ENCODE results near the gene PSMD3. TPM values are rescaled to one million over a fixed set of nuclear protein-coding genes. Genes with fewer than 3 reads are reported as not detected.
"Not testable (repeated sequence)": the region's sequence is repeated elsewhere in the genome, so short reads cannot be mapped to it uniquely, and the experiment has no call there.

PSMD3 gene
- total and polyA plus RNA-seq, 9 donors = 48.2 to 88.4 (median 73.4) TPM

DNA sequence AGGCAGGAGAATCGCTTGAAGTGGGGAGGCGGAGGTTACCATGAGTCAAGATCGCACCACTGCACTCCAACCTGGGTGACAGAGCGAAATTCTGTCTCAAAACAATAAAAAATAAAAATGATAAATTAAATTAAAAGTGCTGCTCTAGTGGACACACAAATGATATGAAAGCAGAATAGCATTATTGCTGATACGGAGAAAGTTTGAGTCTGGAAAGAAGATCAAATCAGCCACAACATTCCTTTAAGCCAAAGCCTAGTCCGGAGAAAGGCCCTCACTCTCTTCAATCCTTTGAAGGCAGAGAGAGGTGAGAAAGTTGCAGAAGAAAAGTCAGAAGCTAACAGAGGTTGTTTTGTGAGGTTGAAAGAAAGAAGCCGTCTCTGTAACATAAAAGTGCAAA, 19.6 kb downstream of the PSMD3 start:
- Histone ChIP-seq H3K4me3 (no peak overlapping the region), H3K36me3 (no peaks in the 10 kb centered on the region), H3K27ac (no peak overlapping the region), H3K9me3 (no peaks in the 10 kb centered on the region), H3K27me3 (no peaks in the 10 kb centered on the region), H3K4me1 (ENCODE audit: insufficient read depth) (no peaks in the 10 kb centered on the region)
- 76 to 81% (median 77%) methylated on average over 7 of the region's 7 CpGs for WGBS, 3 donors
- no peak for DNase-seq
- TF ChIP-seq EP300 (IDR thresholded peaks at IDR 0.05) (no peak), POLR2A (IDR thresholded peaks at IDR 0.05) (no peak)
- TF ChIP-seq, protein P1, sequence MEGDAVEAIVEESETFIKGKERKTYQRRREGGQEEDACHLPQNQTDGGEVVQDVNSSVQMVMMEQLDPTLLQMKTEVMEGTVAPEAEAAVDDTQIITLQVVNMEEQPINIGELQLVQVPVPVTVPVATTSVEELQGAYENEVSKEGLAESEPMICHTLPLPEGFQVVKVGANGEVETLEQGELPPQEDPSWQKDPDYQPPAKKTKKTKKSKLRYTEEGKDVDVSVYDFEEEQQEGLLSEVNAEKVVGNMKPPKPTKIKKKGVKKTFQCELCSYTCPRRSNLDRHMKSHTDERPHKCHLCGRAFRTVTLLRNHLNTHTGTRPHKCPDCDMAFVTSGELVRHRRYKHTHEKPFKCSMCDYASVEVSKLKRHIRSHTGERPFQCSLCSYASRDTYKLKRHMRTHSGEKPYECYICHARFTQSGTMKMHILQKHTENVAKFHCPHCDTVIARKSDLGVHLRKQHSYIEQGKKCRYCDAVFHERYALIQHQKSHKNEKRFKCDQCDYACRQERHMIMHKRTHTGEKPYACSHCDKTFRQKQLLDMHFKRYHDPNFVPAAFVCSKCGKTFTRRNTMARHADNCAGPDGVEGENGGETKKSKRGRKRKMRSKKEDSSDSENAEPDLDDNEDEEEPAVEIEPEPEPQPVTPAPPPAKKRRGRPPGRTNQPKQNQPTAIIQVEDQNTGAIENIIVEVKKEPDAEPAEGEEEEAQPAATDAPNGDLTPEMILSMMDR (IDR thresholded peaks at IDR 0.05) = no peak
- intact Hi-C loops (cut with DNase I) = no loop called here

DNA sequence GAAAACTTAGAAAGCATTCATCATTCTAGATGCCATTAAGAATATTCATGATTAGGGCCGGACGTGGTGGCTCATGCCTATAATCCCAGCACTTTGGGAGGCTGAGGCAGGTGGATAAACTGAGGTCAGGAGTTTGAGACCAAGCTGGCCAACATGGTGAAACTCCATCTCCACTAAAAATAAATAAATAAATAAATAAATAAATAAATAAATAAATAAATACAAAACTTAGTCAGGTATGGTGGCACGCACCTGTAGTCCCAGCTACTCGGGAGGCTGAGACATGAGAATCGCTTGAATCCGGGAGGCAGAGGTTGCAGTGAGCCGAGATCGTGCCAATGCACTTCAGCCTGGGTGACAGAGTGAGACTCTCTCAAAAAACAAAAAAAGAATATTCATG, 20.7 kb downstream of the PSMD3 start:
- H3K27ac ChIP-seq; DNase-seq; intact Hi-C loops (cut with DNase I); H3K36me3 ChIP-seq; H3K27me3 ChIP-seq; H3K4me3 ChIP-seq; H3K9me3 ChIP-seq; H3K4me1 ChIP-seq (ENCODE audit: insufficient read depth): not testable (repeated sequence)
- WGBS, 3 donors = 89 to 95% (median 91%) methylated on average over 8 of the region's 8 CpGs

DNA sequence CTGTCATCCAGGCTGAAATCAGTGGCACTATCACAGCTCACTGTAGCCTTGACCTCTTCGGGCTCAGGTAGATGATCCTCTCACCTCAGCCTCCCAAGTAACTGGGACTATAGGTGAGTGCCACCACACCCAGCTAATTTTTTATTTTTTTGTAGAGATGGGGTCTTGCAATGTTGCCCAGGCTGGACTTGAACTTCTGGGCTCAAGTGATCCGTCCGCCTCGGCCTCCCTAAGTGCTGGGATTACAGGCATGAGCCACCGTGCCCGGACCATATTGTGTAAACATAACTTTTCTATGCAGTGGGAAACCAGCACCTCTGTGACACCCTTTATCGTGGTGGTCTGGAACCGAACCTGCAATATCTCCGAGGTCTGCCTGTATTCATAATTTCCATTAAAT, 23.5 kb downstream of the PSMD3 start:
- DNase-seq = no peak
- 87 to 89% (median 89%) methylated on average over 9 of the region's 9 CpGs for WGBS, 3 donors
- Histone ChIP-seq H3K36me3 (no peaks in the 10 kb centered on the region), H3K4me3 (no peak overlapping the region), H3K27me3 (no peaks in the 10 kb centered on the region), H3K4me1 (ENCODE audit: insufficient read depth) (no peaks in the 10 kb centered on the region), H3K27ac (no peak overlapping the region), H3K9me3 (no peaks in the 10 kb centered on the region)
- intact Hi-C loops (cut with DNase I) = no loop called here
- no peak for TF ChIP-seq POLR2A (IDR thresholded peaks at IDR 0.05)
- TF ChIP-seq, protein P1 (IDR thresholded peaks at IDR 0.05) = no peak
- no peak for TF ChIP-seq EP300 (IDR thresholded peaks at IDR 0.05)

DNA sequence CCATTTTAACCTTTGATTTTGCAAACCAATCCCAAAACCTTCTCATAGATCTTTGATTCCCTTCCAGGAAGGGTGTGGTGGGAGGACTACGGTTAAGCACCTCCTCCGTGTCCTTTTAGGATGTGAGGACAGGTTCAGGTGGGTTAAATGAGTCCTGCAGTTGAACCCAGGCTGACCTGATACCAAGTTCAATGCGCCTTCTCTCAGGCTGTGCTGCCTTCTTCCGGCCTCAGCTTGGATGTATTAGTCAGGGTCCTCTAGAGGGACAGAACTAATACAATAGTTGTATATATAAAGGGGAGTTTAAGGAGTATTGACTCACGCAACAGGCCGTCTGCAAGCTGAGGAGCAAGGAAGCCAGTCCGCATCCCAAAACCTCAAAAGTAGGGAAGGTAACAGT, 24.1 kb downstream of the PSMD3 start:
- Histone ChIP-seq H3K4me3 (no peak overlapping the region), H3K27ac (no peak overlapping the region), H3K27me3 (no peaks in the 10 kb centered on the region), H3K9me3 (no peaks in the 10 kb centered on the region), H3K36me3 (no peaks in the 10 kb centered on the region), H3K4me1 (ENCODE audit: insufficient read depth) (no peaks in the 10 kb centered on the region)
- 81 to 91% (median 89%) methylated on average over 7 of the region's 7 CpGs for WGBS, 3 donors
- intact Hi-C loops (cut with DNase I) = no loop called here
- TF ChIP-seq POLR2A (IDR thresholded peaks at IDR 0.05) (no peak), EP300 (IDR thresholded peaks at IDR 0.05) (no peak)
- TF ChIP-seq, protein P1 (IDR thresholded peaks at IDR 0.05) = no peak
- no peak for DNase-seq

DNA sequence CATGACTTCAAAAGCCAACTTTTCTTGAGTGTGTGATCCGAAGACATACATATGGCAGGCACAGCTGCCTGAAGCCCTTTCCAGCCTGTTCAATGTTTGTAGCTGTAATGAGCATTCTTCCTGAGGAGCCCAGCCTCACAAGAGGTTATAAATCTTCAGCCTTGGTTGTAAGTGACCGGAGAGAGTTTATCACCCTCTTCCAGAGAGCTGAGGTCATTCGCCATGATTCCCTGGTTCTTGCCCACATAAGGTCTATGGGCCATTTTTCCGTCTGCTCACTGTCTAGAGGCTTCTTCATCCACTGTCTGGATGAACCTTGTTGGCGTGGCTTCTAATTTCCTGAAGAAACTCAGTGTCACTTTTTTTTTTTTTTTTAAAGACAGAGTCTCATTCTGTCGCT, 24.9 kb downstream of the PSMD3 start:
- TF ChIP-seq POLR2A (IDR thresholded peaks at IDR 0.05) (no peak), EP300 (IDR thresholded peaks at IDR 0.05) (no peak)
- TF ChIP-seq, protein P1 (IDR thresholded peaks at IDR 0.05) = no peak
- Histone ChIP-seq H3K36me3 (no peaks in the 10 kb centered on the region), H3K9me3 (no peaks in the 10 kb centered on the region), H3K27ac (no peak overlapping the region), H3K4me3 (no peak overlapping the region), H3K27me3 (no peaks in the 10 kb centered on the region), H3K4me1 (ENCODE audit: insufficient read depth) (no peaks in the 10 kb centered on the region)
- intact Hi-C loops (cut with DNase I) = no loop called here
- DNase-seq = no peak
- 74 to 77% (median 77%) methylated on average over 6 of the region's 6 CpGs for WGBS, 3 donors

DNA sequence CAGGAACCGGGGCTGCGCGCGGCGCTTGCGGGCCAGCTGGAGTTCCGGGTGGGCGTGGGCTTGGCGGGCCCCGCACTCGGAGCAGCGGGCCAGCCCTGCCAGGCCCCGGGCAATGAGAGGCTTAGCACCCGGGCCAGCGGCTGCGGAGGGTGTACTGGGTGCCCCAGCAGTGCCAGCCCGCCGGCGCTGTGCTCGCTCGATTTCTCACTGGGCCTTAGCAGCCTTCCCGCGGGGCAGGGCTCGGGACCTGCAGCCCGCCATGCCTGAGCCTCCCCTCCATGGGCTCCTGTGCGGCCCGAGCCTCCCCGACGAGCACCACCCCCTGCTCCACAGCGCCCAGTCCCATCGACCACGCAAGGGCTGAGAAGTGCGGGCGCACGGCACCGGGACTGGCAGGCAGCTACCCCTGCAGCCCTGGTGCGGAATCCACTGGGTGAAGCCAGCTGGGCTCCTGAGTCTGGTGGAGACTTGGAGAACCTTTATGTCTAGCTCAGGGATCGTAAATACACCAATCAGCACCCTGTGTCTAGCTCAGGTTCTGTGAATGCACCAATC, 30.4 kb downstream of the PSMD3 start:
- intact Hi-C loops (cut with DNase I) = loop anchor here (5.0 to 10.0 kb wide), 5 partner anchors 154 to 284 kb away; partner anchors contain the start of gene CDC6 (in 1 of the 4)
- not testable (repeated sequence) for DNase-seq; H3K9me3 ChIP-seq; H3K4me1 ChIP-seq (ENCODE audit: insufficient read depth); H3K36me3 ChIP-seq; H3K27ac ChIP-seq; H3K27me3 ChIP-seq; H3K4me3 ChIP-seq
- 95 to 96% (median 96%) methylated on average over 33 to 38 of the region's 38 CpGs for WGBS, 3 donors

DNA sequence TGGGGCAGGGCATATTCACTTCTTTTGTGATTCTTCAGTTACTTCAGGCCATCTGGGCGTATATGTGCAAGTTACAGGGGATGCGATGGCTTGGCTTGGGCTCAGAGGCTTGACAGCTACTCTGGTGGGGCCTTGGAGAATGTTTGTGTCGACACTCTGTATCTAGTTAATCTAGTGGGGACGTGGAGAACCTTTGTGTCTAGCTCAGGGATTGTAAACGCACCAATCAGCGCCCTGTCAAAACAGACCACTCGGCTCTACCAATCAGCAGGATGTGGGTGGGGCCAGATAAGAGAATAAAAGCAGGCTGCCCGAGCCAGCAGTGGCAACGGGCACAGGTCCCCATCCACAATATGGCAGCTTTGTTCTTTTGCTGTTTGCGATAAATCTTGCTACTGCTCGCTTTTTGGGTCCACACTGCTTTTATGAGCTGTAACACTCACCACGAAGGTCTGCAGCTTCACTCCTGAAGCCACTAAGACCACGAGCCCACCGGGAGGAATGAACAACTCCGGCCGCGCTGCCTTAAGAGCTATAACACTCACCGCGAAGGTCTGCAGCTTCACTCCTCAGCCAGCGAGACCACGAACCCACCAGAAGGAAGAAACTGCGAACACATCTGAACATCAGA, 31.5 kb downstream of the PSMD3 start:
- not testable (repeated sequence) for H3K4me1 ChIP-seq (ENCODE audit: insufficient read depth); DNase-seq; H3K27ac ChIP-seq; H3K27me3 ChIP-seq; H3K36me3 ChIP-seq; H3K4me3 ChIP-seq; H3K9me3 ChIP-seq
- 78 to 83% (median 79%) methylated on average over 21 to 22 of the region's 22 CpGs for WGBS, 3 donors
- intact Hi-C loops (cut with DNase I) = loop anchor here (5.0 to 10.0 kb wide), 5 partner anchors 153 to 283 kb away; partner anchors contain the start of gene CDC6 (in 1 of the 4)
